Stimulated activated CD8-positive, alpha-beta memory T cell treated with anti-CD3 and anti-CD28 coated beads, Interleukin-4, amount 100 ng/mL, for 1 hour (primary cell): Measurements from ENCODE around the gene LPAR4.
"Not testable (repeated sequence)": the region's sequence is repeated elsewhere in the genome, so short reads cannot be mapped to it uniquely, and the experiment has no call there.

Experiments used
- DNase-seq, 2 donors: peaks; one replicate each; pipeline ENCODE4 v3.0.0-alpha.2; 2020; ENCODE audit warnings: low read depth in 2 of 2, low spot score in 1 of 2

The LPAR4 gene, protein sequence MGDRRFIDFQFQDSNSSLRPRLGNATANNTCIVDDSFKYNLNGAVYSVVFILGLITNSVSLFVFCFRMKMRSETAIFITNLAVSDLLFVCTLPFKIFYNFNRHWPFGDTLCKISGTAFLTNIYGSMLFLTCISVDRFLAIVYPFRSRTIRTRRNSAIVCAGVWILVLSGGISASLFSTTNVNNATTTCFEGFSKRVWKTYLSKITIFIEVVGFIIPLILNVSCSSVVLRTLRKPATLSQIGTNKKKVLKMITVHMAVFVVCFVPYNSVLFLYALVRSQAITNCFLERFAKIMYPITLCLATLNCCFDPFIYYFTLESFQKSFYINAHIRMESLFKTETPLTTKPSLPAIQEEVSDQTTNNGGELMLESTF

DNA sequence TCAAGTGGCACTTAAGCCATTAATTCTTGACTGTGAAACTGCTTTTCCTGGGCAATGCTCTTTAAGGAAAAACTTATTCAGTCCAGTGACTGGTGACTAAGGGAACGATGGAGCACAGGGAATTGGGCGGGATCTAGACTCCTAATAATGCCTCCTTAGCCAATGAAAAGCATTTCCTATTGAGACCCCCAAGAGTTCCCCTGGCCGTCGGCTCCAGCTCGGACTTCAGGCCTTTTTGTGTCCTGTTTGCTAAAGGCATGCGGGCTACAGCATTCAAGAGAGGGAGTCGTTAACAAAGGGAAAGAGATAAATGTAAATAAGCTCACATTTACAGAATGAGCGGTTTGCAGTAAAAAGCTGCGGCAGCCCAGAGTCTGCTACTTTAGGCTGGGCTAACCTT, at the start of gene LPAR4:
TSS of gene LPAR4 (plus strand) at position 232 of the 400 bp plus-strand sequence. CDS start 7,150 bp downstream, outside the sequence.
- DNase-seq: no peak

DNA sequence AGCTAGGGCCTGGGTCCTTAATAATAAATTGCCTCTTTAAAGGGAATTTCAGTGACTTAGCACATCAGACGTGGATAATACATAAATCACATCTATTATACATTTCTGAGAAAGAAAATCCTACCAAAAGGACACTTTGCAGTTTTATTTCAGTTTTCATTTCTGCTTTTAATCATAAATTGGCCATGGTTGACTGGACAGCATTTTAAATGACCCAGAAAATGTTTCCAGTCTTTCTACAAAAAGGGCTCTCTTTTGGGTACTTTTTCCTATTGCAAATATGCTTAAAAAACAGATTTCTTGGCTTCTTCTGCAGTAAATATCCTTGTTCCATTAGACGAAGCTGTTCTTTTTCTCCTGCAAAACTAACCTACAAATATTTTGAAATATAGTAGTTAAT, 41.4 kb upstream of the LPAR4 start:
- no peak for DNase-seq

DNA sequence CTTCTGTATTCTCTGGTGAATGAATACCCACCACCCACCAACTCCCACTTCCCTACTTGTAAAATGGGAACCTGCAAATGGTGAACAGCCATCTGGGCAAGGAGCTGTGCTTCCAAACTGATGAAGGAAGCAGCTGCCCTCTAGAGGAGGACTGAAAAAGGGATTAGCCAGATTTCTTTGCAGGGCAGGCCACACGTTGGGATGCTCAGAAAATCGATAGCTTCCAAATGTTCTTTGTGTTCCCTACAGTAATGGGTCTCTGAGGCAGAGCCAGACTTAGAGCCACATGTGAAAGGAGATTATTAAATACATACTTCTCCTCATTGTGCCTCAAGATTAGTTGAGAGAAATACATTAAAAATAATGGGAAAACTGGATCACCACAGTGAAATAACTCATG, 39.3 kb upstream of the LPAR4 start:
- DNase-seq: no peak

DNA sequence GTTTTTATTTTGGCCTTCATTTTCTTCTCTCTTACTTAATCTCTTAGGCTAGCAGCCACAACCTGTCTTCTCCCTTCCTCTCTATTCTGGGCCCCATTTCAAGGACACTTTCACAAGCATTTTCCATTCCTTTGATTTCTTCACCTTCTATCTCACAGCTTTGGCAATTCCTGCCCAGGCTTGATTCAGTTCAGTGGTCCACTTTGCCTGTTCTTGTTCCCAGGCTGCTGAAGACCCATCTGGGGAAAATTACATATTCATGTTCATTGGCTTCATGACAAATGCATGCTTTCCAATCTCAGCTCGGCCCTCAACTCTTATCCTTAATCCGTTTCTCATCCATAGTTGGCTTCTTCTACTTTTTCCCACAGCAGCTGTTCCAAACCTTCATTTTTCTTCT, 38.7 kb upstream of the LPAR4 start:
- DNase-seq: no peak

DNA sequence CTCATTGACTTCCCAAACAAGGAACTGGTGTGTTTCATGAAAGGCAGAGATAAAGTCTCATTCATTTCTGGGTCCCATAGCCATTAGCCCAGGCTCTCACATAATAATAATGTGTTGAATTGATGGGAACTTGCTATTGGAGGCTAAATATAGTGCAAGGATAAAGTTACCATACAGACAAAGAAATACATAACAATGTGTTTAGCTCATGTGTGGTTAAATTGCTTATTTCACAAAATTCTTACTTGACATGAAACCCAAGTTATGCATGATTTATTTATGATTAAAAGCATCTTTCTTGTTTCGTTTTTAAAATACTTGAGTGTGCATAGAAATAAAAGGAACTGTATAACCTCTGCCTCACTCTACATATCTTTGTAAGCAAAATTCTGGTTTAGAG, 37.3 kb upstream of the LPAR4 start:
- no peak for DNase-seq

DNA sequence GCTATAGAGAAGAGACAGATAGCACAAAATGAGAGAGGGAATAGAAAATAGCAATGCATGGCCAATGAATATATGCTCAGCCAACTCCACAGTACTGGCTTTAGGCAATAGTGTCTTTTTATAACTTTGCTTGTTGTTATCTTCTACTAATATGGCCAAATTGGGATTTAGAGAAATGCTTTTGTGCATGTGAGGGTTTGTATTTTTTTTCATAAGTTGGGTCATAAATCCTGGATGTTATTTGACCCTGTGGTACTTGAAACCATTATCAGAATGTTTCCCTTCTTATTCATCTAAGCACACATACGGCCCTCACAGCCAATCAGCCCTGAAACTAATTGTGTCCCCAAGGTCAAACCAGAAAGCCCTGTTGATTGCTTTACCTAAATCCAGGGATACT, 35.2 kb upstream of the LPAR4 start:
- DNase-seq: no peak

DNA sequence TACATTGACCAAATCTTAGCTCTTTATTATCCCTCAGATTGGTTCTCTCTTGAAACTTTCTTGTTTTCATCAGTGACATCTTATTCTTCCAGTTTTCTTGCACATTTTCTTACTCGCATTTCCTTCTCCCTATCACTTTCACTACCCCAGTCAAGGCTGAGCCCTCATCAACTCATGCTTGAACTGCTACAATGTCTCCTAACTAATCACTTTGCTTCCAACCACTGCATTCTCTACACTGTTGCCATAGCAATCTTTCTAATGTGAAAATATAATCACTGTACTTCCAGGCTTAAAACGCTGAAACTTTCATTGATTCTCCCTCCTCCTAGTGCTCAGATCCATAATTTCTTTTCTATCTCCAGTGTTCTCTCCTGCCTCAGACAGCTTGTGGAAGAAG, 22.2 kb upstream of the LPAR4 start:
- DNase-seq: no peak

DNA sequence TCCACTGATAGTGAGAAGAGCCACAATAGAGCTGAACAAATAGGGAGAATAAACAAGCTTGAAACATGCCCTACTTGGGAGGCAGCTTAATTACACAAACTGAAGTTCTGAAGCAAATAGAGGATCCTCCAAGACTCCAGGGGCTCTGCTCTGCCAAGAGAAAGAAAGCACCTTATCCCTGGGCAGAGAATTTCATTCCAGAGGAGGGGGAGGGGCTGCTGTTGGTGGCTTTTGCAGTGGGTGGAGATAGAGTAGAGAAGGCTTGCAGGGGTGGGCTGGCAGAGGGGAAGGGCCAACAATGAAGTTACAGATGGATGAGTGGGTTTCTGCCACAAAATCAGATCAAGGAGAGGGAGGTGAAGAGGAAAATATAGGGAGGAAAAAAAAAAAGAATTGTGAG, 1.0 kb upstream of the LPAR4 start:
- no peak for DNase-seq

DNA sequence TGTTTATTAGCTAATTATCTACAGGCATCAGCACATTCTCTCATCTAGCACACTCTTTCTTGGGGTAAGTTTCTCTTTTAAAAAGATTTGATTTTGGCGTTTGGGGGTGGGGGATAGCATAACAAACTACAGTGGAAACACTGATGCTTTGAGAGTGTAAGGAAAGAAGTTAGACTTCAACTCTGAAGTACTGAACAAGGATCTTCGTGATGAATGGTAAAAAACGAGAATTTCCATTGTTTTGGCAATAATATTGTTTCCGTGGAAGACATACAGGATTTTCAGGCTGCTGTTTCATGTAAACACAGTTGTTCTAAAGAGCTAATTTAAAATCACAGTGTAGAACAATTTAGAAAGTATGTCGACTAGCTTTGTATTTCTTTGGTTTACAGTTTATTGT, 451 bp downstream of the LPAR4 start:
- no peak for DNase-seq

DNA sequence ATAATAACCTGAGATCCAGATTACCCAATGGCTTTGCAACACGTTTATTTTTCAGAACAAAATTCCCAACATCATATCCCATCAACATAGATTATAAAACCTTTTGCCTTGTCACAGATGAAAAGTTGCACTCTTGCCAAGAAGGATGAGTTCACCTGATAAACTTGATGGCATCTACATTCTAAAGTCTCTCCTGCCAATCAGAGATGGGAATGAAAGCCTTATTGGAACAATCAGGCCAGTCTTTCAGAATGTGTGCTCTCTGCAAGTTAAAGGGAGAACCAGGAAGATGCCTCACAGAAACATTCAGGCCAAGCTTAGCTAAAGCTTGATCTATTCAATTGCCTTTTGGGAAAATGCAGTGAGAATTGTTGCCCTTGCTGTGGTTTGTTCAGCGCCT, 1.3 kb downstream of the LPAR4 start:
- DNase-seq: no peak

DNA sequence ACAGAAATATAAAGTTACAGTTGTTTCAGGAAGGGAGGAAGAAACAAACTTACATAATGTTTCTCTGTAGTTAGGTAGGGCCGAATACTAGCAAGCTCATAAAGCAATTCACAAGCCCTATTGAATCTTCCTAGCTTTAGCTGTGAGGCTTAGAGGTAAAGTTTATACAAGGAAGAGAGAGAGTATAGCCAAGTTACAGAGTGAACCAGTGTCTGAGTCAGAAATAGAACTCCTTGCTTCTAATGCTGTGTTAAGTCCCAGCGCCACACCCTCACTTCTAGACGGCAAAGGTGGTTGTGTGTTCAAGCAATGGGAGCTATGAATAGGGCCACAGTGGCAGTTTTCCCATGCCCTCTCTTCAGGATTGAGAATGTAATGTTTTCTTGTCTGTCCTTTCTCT, 6.1 kb downstream of the LPAR4 start:
- DNase-seq: no peak

DNA sequence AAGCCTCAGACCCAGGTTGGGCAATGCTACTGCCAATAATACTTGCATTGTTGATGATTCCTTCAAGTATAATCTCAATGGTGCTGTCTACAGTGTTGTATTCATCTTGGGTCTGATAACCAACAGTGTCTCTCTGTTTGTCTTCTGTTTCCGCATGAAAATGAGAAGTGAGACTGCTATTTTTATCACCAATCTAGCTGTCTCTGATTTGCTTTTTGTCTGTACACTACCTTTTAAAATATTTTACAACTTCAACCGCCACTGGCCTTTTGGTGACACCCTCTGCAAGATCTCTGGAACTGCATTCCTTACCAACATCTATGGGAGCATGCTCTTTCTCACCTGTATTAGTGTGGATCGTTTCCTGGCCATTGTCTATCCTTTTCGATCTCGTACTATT, 7.4 kb downstream of the LPAR4 start:
- no peak for DNase-seq

DNA sequence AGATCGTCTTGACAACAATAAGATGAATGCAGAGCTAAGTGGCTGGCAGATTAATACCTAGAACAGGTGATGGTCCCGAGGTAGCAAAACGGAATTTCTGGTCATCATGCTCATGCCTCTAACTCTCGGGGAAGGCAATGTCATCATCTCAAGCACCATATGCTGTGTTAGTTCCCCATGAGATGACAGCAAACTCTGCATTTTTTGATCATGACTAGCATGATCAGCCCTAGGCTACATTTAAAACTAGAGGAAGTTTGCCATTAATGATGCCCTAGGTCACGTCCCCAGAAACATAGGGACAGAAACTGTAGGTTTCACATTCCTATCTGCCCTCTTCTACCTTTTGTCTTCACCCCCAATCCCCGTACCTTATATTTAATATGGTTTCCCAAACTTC, 11.6 kb downstream of the LPAR4 start:
- no peak for DNase-seq

DNA sequence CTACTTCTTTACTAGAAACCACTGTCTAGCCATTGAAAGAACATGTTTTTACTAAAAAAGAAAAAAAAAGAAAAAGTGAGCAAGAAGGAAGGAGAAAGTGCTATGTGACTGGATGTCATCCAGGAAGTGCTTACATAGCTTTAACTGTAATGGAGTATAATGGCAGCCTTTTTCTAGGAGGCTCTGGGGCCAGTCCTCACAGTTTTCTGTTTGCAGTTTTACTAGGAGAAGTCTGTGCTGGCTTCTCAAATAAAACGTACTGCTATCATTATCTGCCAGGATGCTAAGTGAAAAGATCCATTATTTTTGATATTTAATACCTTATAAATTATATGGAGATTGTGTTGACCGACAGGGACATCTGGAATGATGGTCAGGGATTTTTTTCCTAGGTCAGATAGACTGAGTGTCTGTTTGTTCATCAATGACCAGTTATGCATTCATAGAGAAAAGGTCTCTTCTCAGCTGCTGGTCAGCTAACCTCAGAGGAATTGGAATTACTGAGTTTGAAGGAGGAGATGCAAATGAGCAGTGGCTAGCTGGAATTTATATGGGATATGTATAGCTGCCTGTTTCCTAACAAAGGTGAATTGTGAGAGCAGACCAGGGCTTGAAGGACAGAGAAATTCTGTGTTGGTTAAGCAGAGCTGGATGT, 21.7 kb downstream of the LPAR4 start:
- no peak for DNase-seq

DNA sequence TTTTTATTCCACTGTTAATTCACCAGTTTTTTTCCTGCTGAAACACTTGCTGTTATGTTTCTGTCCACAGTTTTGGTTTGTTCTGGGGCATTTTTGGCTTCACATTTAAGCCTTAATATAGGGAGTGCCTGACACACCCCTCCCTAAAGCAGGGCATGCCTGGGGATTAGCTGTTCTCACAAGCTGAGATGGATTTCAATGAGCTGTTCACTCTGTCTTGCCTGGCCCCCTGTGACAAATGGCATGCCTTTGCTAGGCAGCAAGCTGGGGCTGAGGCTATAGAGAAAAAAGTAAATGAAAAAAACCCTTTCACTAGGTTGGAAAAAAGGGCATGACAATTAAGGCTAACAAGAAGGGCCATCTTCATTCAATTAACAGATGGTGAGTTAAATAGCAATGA, 22.4 kb downstream of the LPAR4 start:
- no peak for DNase-seq

DNA sequence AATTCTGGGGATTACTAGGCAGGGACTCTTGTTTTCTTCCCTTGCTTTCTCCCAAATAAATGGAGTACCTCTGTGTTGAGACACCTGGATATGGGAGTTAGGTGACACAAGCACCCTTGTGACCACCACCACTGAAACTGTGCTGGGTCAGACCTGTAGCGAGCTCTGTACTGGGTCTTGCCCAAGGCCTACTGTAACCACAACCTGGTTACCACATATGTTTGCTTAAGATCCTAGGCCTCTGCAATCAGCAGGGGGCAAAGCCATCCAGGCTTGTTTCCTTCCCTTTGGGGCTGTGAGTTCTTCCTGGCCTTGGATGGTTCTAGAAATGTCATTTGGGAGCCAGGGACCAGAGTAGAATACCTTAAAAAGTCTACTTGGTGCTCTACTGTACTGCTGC, 49.4 kb downstream of the LPAR4 start:
- no peak for DNase-seq

DNA sequence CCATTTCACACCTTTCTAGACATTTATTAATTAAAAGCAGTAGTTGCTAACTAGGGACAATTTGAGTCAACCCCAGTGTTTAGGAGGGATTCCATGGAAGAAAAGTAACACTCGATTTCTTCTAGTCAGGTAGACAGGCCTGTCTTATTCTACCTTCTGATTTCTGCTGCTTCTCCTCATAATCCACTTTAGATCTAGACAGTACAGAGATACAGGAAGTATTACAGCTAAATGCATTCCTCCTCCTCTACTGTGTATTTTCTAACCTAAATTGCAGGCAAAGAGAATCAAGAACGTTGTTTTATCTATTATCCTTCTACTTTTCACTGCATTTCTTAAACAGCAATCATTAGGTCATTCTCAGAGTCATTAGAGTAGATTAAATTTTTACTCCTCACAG, 52.6 kb downstream of the LPAR4 start:
- DNase-seq: no peak

DNA sequence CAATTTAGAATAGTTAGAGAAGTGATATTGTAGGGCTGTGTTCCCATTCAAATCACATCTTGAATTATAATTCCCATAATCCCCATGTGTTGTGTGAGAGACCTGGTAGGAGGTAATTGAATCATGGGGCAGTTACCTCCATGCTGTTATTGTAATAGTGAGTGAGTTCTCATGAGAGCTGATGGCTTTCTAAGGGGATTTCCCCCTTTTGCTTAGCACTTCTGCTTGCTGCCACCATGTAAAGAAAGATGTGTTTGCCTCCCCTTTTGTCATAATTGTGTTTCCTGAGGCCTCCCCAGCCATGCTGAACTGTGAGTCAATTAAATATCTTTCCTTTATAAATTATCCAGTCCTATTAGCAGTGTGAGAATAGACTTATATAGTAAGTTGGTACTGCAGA, 53.2 kb downstream of the LPAR4 start:
- DNase-seq: no peak

DNA sequence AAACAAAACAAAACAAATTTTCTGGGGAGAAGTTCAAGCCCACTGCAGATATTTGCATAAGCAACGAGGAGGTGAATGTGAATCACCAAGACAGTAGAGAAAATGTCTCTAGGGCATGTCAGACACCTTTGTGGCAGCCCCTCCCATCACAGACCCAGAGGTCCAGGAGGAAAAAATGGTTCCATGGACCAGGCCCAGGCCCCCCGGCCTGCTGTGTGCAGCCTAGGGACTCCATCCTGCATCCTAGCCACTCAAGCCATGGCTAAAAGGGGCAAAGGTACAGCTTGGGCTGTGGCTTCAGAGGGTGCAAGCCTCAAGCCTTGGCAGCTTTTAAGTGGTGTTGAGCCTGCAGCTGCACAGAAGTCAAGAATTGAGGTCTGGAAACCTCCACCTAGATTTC, 54.0 kb downstream of the LPAR4 start:
- no peak for DNase-seq

DNA sequence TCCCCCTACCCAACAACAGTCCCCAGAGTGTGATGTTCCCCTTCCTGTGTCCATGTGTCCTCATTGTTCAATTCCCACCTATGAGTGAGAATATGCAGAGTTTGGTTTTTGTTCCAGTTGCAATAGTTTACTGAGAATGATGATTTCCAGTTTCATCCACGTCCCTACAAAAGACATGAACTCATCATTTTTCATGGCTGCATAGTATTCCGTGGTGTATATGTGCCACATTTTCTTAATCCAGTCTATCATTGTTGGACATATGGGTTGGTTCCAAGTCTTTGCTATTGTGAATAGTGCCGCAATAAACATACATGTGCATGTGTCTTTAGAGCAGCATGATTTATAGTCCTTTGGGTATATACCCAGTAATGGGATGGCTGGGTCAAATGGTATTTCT, 55.0 kb downstream of the LPAR4 start:
- not testable (repeated sequence) for DNase-seq
